ENCODE data around the gene ABCC6.

Gene ABCC6

DNA sequence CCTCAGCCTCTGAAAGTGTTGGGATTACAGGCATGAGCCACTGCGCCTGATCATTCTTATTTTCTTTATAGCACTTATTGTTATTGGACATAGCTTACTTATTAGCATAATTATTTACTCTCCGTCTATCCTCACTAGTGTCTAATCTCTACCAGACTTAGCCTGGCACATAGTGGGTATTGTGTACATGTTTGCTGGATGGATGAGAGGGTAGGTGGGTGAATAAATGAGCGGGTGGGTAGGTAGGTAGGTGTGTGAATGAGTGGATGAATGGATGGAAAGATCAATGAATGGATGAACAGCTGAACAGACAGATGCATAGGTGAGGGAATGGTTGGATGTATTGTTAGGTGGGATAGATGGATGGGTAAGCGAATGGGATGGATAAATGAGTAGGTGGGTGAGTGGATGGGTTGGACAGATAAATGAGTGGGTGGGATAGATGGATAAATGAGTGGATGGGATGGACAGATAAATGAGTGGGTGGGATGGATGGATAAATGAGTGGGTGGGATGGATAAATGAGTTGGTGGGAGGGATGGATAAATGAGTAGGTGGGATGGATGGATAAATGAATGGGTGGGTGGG is 51.9 kb downstream of the ABCC6 start:
- TF ChIP-seq CTCF (IDR thresholded peaks at IDR 0.05; ENCODE audit: insufficient read depth, low read length, poor library complexity, severe bottlenecking) (no peak), EZH2phosphoT487 (conservative IDR thresholded peaks at IDR 0.05; ENCODE audit: low read length) (no peak)
- no peak overlapping the region for H3K27ac ChIP-seq (ENCODE audit: low read depth, low read length)
- no peaks in the 10 kb centered on the region for H3K79me2 ChIP-seq (ENCODE audit: insufficient read depth, low read length)

GRCh38 chr16:16169615-16170014 is 53.7 kb downstream of the ABCC6 start:
- Histone ChIP-seq H3K9me2 (replicated peaks; ENCODE audit: insufficient read depth, low read length) (no peaks in the 10 kb centered on the region), H3F3A (ENCODE audit: insufficient read depth) (no peaks in the 10 kb centered on the region), H3K27ac (ENCODE audit: low read depth, low read length) (no peak overlapping the region), H3K27me3 (ENCODE audit: low read length) (no peaks in the 10 kb centered on the region), H4K20me1 (ENCODE audit: low read depth, low read length) (no peaks in the 10 kb centered on the region), H3K4me3 (ENCODE audit: insufficient read depth, low read length, poor library complexity, severe bottlenecking) (no peak overlapping the region), H2AFZ (ENCODE audit: low read depth, low read length, severe bottlenecking) (no peak overlapping the region), H3K79me2 (ENCODE audit: insufficient read depth, low read length) (no peaks in the 10 kb centered on the region), H3K36me3 (ENCODE audit: low read length) (no peaks in the 10 kb centered on the region), H3K9me3 (ENCODE audit: insufficient read depth, low read length) (no peaks in the 10 kb centered on the region), H3K9ac (ENCODE audit: low read length) (no peak overlapping the region), H3K4me2 (ENCODE audit: low read depth, low read length, poor library complexity, severe bottlenecking) (no peak overlapping the region)
- TF ChIP-seq EZH2phosphoT487 (conservative IDR thresholded peaks at IDR 0.05; ENCODE audit: low read length), result no peak
- no peak for TF ChIP-seq CTCF (IDR thresholded peaks at IDR 0.05; ENCODE audit: insufficient read depth, low read length, poor library complexity, severe bottlenecking)

More for the DNA sequence above, 51.9 kb downstream of the ABCC6 start:
- no peaks in the 10 kb centered on the region for H3F3A ChIP-seq (ENCODE audit: insufficient read depth)
- no peaks in the 10 kb centered on the region for H3K27me3 ChIP-seq (ENCODE audit: low read length)
- no peaks in the 10 kb centered on the region for H3K9me3 ChIP-seq (ENCODE audit: insufficient read depth, low read length)
- H2AFZ ChIP-seq (ENCODE audit: low read depth, low read length, severe bottlenecking), result no peak overlapping the region
- no peak overlapping the region for H3K9ac ChIP-seq (ENCODE audit: low read length)
- no peaks in the 10 kb centered on the region for H4K20me1 ChIP-seq (ENCODE audit: low read depth, low read length)
- no peaks in the 10 kb centered on the region for H3K36me3 ChIP-seq (ENCODE audit: low read length)
- no peak overlapping the region for H3K4me2 ChIP-seq (ENCODE audit: low read depth, low read length, poor library complexity, severe bottlenecking)
- H3K9me2 ChIP-seq (replicated peaks; ENCODE audit: insufficient read depth, low read length), result no peaks in the 10 kb centered on the region
- H3K4me3 ChIP-seq (ENCODE audit: insufficient read depth, low read length, poor library complexity, severe bottlenecking), result no peak overlapping the region

DNA sequence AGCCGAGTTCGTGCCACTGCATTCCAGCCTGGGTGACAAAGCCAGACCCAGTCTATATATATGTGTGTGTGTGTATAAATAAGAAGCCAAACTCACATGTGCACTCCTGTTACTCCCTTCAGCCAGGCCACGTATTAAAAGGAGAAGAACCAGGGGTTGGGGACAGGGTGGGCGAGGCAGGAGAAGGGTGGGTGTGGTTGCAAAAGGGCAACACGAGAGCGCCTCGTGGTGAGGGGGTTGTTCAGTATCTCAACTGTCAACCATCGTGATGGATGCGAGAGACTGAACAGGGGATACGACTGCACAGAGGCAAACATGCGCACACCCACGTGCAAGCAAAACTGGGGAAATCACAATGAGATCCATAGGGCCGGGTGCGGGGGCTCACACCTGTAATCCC is 54.9 kb downstream of the ABCC6 start:
- H3K36me3 ChIP-seq (ENCODE audit: low read length), result no peaks in the 10 kb centered on the region
- H3F3A ChIP-seq (ENCODE audit: insufficient read depth), result no peaks in the 10 kb centered on the region
- H3K9me2 ChIP-seq (replicated peaks; ENCODE audit: insufficient read depth, low read length), result no peaks in the 10 kb centered on the region
- no peaks in the 10 kb centered on the region for H3K79me2 ChIP-seq (ENCODE audit: insufficient read depth, low read length)
- H3K27ac ChIP-seq (ENCODE audit: low read depth, low read length), result no peak overlapping the region
- H3K4me3 ChIP-seq (ENCODE audit: insufficient read depth, low read length, poor library complexity, severe bottlenecking), result no peak overlapping the region
- no peak overlapping the region for H3K4me2 ChIP-seq (ENCODE audit: low read depth, low read length, poor library complexity, severe bottlenecking)
- H3K27me3 ChIP-seq (ENCODE audit: low read length), result no peaks in the 10 kb centered on the region
- no peak for TF ChIP-seq EZH2phosphoT487 (conservative IDR thresholded peaks at IDR 0.05; ENCODE audit: low read length)
- TF ChIP-seq CTCF (IDR thresholded peaks at IDR 0.05; ENCODE audit: insufficient read depth, low read length, poor library complexity, severe bottlenecking), result no peak
- no peak overlapping the region for H2AFZ ChIP-seq (ENCODE audit: low read depth, low read length, severe bottlenecking)
- no peaks in the 10 kb centered on the region for H3K9me3 ChIP-seq (ENCODE audit: insufficient read depth, low read length)
- H4K20me1 ChIP-seq (ENCODE audit: low read depth, low read length), result no peaks in the 10 kb centered on the region
- no peak overlapping the region for H3K9ac ChIP-seq (ENCODE audit: low read length)
